Calu3 (cell line): Measurements from ENCODE around the gene IGF1R. TPM values are rescaled to one million over a fixed set of nuclear protein-coding genes. Genes with fewer than 3 reads are reported as not detected.

Source experiments
- BruUV-seq: library from RNA; stranded (reverse); fragments of 400-500 nt; replicated peaks from 2 replicates; lab custom pipeline; 2021; lab: Mats Ljungman, UMichigan
- CTCF ChIA-PET: fragments of 300-600 bp; sonication (Branson Sonifier 250); formaldehyde crosslinking; loops from one replicate; lab custom pipeline; 2022; ENCODE audit warnings: antibody characterized with exemption; lab: Charles Lee
- DNase-seq: peaks from one replicate; pipeline ENCODE4 v3.0.0; 2022
- H3K27ac Mint-ChIP-seq: one replicate; pipeline ENCODE4 v1.8.0; 2022; ENCODE audit warnings: mixed read lengths; ENCODE audit not compliant: unreplicated experiment
- H3K27me3 Mint-ChIP-seq: one replicate; pipeline ENCODE4 v1.8.0; 2022; ENCODE audit warnings: mixed read lengths; ENCODE audit not compliant: unreplicated experiment
- H3K36me3 Mint-ChIP-seq: one replicate; pipeline ENCODE4 v1.8.0; 2022; ENCODE audit warnings: mild to moderate bottlenecking, moderate library complexity, mixed read lengths; ENCODE audit not compliant: insufficient read depth, unreplicated experiment
- H3K4me1 Mint-ChIP-seq: one replicate; pipeline ENCODE4 v1.8.0; 2022; ENCODE audit warnings: mild to moderate bottlenecking, low read depth, mixed read lengths; ENCODE audit not compliant: unreplicated experiment
- H3K4me3 Mint-ChIP-seq: one replicate; pipeline ENCODE4 v1.8.0; 2022; ENCODE audit warnings: mild to moderate bottlenecking, low read depth, moderate library complexity, mixed read lengths; ENCODE audit not compliant: unreplicated experiment
- H3K9me3 Mint-ChIP-seq: one replicate; pipeline ENCODE4 v1.8.0; 2022; ENCODE audit warnings: low read depth, mixed read lengths; ENCODE audit not compliant: unreplicated experiment
- intact Hi-C: fragments of 100-400 bp; cut with micrococcal nuclease; formaldehyde crosslinking; loops from one replicate; pipeline ENCODE4 v1.10.0; 2022; ENCODE audit not compliant: unreplicated experiment
- total RNA-seq: library from RNA; stranded (reverse); gene quantifications from 2 replicates; pipeline ENCODE4 v1.2.3, GENCODE V29; 2022
- TF ChIP-seq, protein P1 (sequence below): fragments of 200-600 bp; IDR thresholded peaks from one replicate; pipeline ENCODE4 v1.8.0; 2022; ENCODE audit warnings: antibody characterized with exemption; ENCODE audit not compliant: unreplicated experiment

Gene IGF1R
- total RNA-seq, 1 experiment from 2014 or later = 73.9 TPM

- no peak overlapping the region for H3K4me3 Mint-ChIP-seq
- no TSS peak for BruUV-seq
- peaks cover 28% of the 10 kb centered on the region for H3K4me1 Mint-ChIP-seq
- H3K27me3 Mint-ChIP-seq = no peaks in the 10 kb centered on the region
- peaks cover 8% of the 10 kb centered on the region for H3K9me3 Mint-ChIP-seq
- TF ChIP-seq, protein P1, sequence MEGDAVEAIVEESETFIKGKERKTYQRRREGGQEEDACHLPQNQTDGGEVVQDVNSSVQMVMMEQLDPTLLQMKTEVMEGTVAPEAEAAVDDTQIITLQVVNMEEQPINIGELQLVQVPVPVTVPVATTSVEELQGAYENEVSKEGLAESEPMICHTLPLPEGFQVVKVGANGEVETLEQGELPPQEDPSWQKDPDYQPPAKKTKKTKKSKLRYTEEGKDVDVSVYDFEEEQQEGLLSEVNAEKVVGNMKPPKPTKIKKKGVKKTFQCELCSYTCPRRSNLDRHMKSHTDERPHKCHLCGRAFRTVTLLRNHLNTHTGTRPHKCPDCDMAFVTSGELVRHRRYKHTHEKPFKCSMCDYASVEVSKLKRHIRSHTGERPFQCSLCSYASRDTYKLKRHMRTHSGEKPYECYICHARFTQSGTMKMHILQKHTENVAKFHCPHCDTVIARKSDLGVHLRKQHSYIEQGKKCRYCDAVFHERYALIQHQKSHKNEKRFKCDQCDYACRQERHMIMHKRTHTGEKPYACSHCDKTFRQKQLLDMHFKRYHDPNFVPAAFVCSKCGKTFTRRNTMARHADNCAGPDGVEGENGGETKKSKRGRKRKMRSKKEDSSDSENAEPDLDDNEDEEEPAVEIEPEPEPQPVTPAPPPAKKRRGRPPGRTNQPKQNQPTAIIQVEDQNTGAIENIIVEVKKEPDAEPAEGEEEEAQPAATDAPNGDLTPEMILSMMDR = no peak
- intact Hi-C loops = no loop called here
- CTCF ChIA-PET = no interaction called here
- DNase-seq = no peak
- no peak overlapping the region for H3K27ac Mint-ChIP-seq
- peaks cover 9% of the 10 kb centered on the region for H3K36me3 Mint-ChIP-seq
Measured at GRCh38 chr15:98813951-98814350, 165.6 kb downstream of the IGF1R start.

GRCh38 chr15:98815207-98815606, 166.9 kb downstream of the IGF1R start:
- Mint-ChIP-seq H3K27me3 (no peaks in the 10 kb centered on the region), H3K27ac (no peak overlapping the region), H3K4me3 (no peak overlapping the region), H3K4me1 (peaks cover 28% of the 10 kb centered on the region), H3K36me3 (peaks cover 7% of the 10 kb centered on the region), H3K9me3 (peaks cover 8% of the 10 kb centered on the region)
- CTCF ChIA-PET = interaction anchor here (0.6 to 1.4 kb wide), 2 partner anchors 36 to 268 kb away, joined by 3 to 4 read pairs; no protein-coding TSS in a partner anchor
- TF ChIP-seq, protein P1 = no peak
- intact Hi-C loops = no loop called here
- no TSS peak for BruUV-seq
- DNase-seq = no peak

DNA sequence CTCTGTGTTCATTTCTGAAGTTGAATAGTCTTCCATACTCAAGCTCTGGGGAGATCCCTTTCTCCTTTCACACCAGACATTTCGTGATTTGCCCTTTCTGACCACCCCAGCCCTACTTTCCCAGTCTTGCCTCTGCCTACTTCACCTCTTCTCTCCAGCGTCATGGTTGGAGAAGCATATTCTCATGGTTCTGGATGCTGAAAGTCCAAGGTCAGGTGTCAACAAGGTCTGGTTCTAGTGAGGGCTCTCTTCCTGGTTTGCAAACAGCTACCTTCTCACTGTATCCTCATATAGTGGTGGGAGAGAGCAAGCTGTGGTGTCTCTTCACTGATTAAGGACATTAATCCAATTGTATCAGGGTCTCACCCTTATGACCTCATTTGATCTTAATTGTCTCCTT, 169.4 kb downstream of the IGF1R start:
- Mint-ChIP-seq H3K4me1 (peaks cover 28% of the 10 kb centered on the region), H3K27me3 (no peaks in the 10 kb centered on the region), H3K9me3 (peaks cover 10% of the 10 kb centered on the region), H3K36me3 (no peaks in the 10 kb centered on the region), H3K27ac (peak overlapping the region; percentile 29), H3K4me3 (no peak overlapping the region)
- DNase-seq = no peak
- CTCF ChIA-PET = interaction anchor here (1.1 kb wide), 1 partner anchor 11 kb away, joined by 4 read pairs; no protein-coding TSS in a partner anchor
- TF ChIP-seq, protein P1 = no peak
- intact Hi-C loops = no loop called here
- no TSS peak for BruUV-seq

DNA sequence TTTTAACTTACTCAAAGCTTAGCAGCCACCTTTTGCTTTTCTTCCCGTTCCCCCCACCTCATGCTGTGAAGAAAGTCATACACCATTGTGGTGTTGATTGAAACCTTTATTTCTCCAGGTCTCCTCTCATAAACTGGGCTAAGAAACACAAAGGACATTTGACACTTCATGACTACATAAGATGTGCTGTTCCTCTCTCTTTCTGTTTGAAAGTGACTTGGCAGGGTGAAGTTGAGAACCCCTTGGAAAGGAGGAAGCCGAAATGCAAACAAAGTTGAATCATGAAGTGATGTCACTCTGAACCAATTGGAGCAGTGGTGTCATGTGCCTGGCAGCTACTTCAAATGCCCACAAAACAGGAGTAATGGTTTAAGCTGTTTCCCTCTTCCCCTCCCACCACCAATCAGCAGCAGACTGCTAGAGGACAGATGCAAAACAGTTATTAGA, 174.7 kb downstream of the IGF1R start:
- CTCF ChIA-PET = interaction anchor here (0.8 kb wide), 1 partner anchor 28 kb away, joined by 5 read pairs; no protein-coding TSS in a partner anchor
- H3K36me3 Mint-ChIP-seq = no peaks in the 10 kb centered on the region
- H3K4me1 Mint-ChIP-seq = peaks cover 6% of the 10 kb centered on the region

More for the DNA sequence above, 174.7 kb downstream of the IGF1R start:
- Mint-ChIP-seq H3K4me3 (no peak overlapping the region), H3K9me3 (peaks cover 16% of the 10 kb centered on the region), H3K27ac (no peak overlapping the region), H3K27me3 (no peaks in the 10 kb centered on the region)
- TF ChIP-seq, protein P1 = no peak
- intact Hi-C loops = no loop called here
- DNase-seq = peak; percentile 29
- no TSS peak for BruUV-seq
